IPS-18a (cell line): ENCODE results near the gene NKX6-2.
"Not testable (repeated sequence)": the region's sequence is repeated elsewhere in the genome, so short reads cannot be mapped to it uniquely, and the experiment has no call there.

Experiments used
- H3K27ac ChIP-seq: one replicate; pipeline ENCODE4 v1.5.1; 2013; ENCODE audit warnings: low read length
- H3K27me3 ChIP-seq: one replicate; pipeline ENCODE4 v1.6.1; 2013; ENCODE audit warnings: mild to moderate bottlenecking, low read length; ENCODE audit not compliant: control insufficient read depth, insufficient read depth
- H3K36me3 ChIP-seq: one replicate; pipeline ENCODE4 v1.6.1; 2013; ENCODE audit warnings: low read depth, low read length; ENCODE audit not compliant: control insufficient read depth
- H3K4me1 ChIP-seq: one replicate; pipeline ENCODE4 v1.6.1; 2013; ENCODE audit warnings: low read depth, low read length; ENCODE audit not compliant: control insufficient read depth
- H3K4me3 ChIP-seq: one replicate; pipeline ENCODE4 v1.5.1; 2013; ENCODE audit warnings: low read length
- H3K9ac ChIP-seq: one replicate; pipeline ENCODE4 v1.6.1; 2013; ENCODE audit warnings: mild to moderate bottlenecking, low read length, moderate library complexity
- H3K9me3 ChIP-seq: one replicate; pipeline ENCODE4 v1.6.1; 2013; ENCODE audit warnings: low read depth, low read length; ENCODE audit not compliant: control insufficient read depth

Gene NKX6-2

GRCh38 chr10:132772816-132773215 is 13.1 kb downstream of the NKX6-2 start:
- not testable (repeated sequence) for H3K9me3 ChIP-seq, H3K4me3 ChIP-seq, H3K27me3 ChIP-seq

DNA sequence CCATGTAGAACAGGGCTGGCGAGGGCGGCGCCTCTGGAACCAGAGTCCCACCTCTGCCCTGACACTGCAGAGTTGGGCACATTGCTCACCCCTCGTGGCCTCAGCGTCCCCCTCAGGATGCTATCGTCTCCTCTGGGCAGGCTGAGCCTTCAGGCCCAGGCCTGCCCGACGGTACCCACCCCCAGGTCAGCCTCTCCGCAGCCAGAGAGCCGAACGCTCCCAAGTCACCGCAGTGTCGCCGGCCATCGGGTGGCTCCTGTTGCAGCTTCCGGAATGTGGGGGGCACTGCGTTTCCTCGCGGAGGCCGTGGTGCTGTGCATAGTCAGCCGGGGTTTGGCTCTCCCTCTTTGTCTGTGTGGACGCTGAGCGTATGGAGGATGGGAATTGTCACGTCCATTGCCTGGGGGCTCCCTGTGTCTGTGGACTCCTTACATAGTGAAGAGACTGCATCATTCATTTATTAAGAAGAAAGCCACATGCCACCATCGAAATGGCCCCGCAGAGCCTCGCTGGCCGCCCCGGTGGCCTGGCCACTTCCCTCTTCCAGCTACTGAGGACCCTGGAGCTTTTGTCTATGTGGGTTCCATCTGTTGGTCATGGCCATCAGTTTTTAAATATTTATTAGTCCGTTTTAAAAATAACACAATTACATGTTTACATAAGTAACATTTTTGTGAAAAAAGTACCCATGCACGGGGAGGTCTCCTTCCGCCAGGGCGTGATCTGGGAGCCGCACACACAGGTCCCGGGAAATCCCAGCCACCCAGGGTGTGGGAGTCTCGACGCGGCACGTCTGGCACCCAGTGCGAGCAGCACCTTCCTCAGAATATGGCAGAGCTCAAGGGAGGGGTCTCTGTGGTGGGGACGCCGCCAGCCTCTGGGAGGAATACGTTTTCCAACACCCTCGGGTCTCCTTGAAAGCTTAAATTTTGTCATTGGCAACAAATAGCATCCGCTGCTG is 15.6 kb downstream of the NKX6-2 start:
- Histone ChIP-seq H3K27ac (no peak overlapping the region), H3K4me3 (no peak overlapping the region), H3K4me1 (no peaks in the 10 kb centered on the region), H3K9me3 (no peaks in the 10 kb centered on the region), H3K9ac (no peak overlapping the region), H3K36me3 (no peaks in the 10 kb centered on the region), H3K27me3 (no peaks in the 10 kb centered on the region)

More at GRCh38 chr10:132772816-132773215, 13.1 kb downstream of the NKX6-2 start:
- H3K4me1 ChIP-seq, H3K27ac ChIP-seq, H3K9ac ChIP-seq, H3K36me3 ChIP-seq: not testable (repeated sequence)

DNA sequence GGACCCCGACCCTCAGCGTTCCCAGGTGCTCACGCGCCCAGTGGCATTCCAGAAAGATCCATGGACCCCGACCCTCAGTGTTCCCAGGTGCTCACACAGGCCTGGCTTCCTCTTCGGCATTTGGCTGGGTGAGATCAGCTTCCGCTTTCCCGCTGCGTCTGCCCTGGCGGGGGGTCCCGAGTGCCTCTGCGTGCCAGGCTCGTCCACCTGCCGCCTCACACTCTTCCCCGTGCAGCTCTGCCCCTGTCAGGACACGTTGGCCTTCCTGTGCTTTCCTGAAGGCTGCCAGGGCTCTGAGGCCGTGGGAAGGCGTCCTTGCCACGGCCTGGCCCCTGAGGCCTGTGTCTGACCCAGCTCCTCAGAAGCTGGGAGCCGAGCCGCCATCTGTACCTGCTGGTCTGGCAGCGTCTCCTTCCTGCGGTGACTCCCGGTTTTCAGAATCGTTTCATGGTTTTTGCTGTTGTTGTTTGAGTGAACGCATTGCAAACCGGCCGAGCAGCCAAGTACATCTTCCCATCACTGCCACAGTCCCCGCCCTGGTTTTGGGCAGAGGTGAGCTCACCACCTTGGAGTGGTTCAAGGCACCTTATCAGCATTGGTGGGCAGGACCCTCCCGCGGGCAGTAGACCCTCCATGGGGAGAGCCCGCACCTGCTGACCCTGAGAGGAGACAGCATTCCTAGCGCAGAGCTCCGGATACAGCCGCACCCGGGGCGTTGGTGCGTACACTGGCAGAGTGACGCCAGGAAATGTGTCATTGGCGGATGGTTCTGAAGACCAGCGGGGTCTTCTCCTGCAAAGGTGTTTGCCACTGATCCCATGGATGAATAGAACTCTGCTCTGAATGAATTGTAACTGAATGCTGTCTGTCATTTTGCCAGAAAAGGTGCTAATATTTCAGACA is 17.4 kb downstream of the NKX6-2 start:
- Histone ChIP-seq H3K9ac (no peak overlapping the region), H3K27ac (no peak overlapping the region), H3K9me3 (no peaks in the 10 kb centered on the region), H3K4me1 (no peaks in the 10 kb centered on the region), H3K36me3 (no peaks in the 10 kb centered on the region), H3K27me3 (no peaks in the 10 kb centered on the region), H3K4me3 (no peak overlapping the region)

GRCh38 chr10:132766291-132766690 is 19.7 kb downstream of the NKX6-2 start:
- no peak overlapping the region for H3K9ac ChIP-seq
- no peaks in the 10 kb centered on the region for H3K27me3 ChIP-seq
- H3K4me3 ChIP-seq = no peak overlapping the region
- no peaks in the 10 kb centered on the region for H3K9me3 ChIP-seq
- no peaks in the 10 kb centered on the region for H3K4me1 ChIP-seq
- H3K36me3 ChIP-seq = no peaks in the 10 kb centered on the region
- no peak overlapping the region for H3K27ac ChIP-seq

- Histone ChIP-seq H3K27me3 (no peaks in the 10 kb centered on the region), H3K9ac (no peak overlapping the region), H3K4me3 (no peak overlapping the region), H3K4me1 (no peaks in the 10 kb centered on the region), H3K36me3 (no peaks in the 10 kb centered on the region), H3K27ac (no peak overlapping the region), H3K9me3 (no peaks in the 10 kb centered on the region)
Measured at GRCh38 chr10:132765435-132765834, 20.5 kb downstream of the NKX6-2 start.

GRCh38 chr10:132764108-132764507 is 21.8 kb downstream of the NKX6-2 start:
- Histone ChIP-seq H3K4me1 (no peaks in the 10 kb centered on the region), H3K4me3 (no peak overlapping the region), H3K9me3 (no peaks in the 10 kb centered on the region), H3K36me3 (no peaks in the 10 kb centered on the region), H3K9ac (no peak overlapping the region), H3K27ac (no peak overlapping the region), H3K27me3 (no peaks in the 10 kb centered on the region)

GRCh38 chr10:132763545-132763944 is 22.4 kb downstream of the NKX6-2 start:
- H3K27ac ChIP-seq = no peak overlapping the region
- no peaks in the 10 kb centered on the region for H3K27me3 ChIP-seq
- no peaks in the 10 kb centered on the region for H3K36me3 ChIP-seq
- no peaks in the 10 kb centered on the region for H3K9me3 ChIP-seq
- H3K9ac ChIP-seq = no peak overlapping the region
- H3K4me3 ChIP-seq = no peak overlapping the region
- H3K4me1 ChIP-seq = no peaks in the 10 kb centered on the region

DNA sequence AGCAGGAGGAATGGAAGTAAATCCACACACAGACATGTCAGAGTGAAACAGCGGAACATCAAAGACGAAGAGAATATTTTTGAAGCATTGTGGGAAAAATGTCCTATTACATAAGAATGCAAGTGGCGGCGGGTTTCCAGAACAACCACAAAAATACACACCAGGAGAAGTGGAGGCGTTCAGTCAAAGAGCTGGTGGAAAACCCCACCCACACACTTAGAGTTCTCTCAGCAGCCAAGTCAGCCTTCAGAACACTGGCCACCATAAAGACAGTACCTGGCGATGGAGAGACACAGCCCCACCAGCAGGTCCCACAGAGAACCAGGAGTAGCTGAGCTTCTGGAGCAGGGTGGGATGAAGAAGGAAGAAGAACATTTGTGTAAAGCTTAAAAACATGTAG is 23.7 kb downstream of the NKX6-2 start:
- Histone ChIP-seq H3K9me3 (no peaks in the 10 kb centered on the region), H3K4me1 (no peaks in the 10 kb centered on the region), H3K4me3 (no peak overlapping the region), H3K9ac (no peak overlapping the region), H3K27me3 (no peaks in the 10 kb centered on the region), H3K36me3 (no peaks in the 10 kb centered on the region), H3K27ac (no peak overlapping the region)

- H3K27me3 ChIP-seq = no peaks in the 10 kb centered on the region
- no peak overlapping the region for H3K9ac ChIP-seq
- H3K4me1 ChIP-seq = no peaks in the 10 kb centered on the region
- H3K36me3 ChIP-seq = no peaks in the 10 kb centered on the region
- no peaks in the 10 kb centered on the region for H3K9me3 ChIP-seq
- H3K4me3 ChIP-seq = no peak overlapping the region
- H3K27ac ChIP-seq = no peak overlapping the region
Measured at GRCh38 chr10:132761395-132762060, 24.4 kb downstream of the NKX6-2 start.

- Histone ChIP-seq H3K27ac (no peak overlapping the region), H3K36me3 (no peaks in the 10 kb centered on the region), H3K9me3 (no peaks in the 10 kb centered on the region), H3K4me3 (no peak overlapping the region), H3K4me1 (no peaks in the 10 kb centered on the region), H3K9ac (no peak overlapping the region), H3K27me3 (no peaks in the 10 kb centered on the region)
Measured at GRCh38 chr10:132758865-132759264, 27.1 kb downstream of the NKX6-2 start.

- Histone ChIP-seq H3K9me3 (no peaks in the 10 kb centered on the region), H3K27ac (no peak overlapping the region), H3K9ac (no peak overlapping the region), H3K27me3 (no peaks in the 10 kb centered on the region), H3K4me3 (no peak overlapping the region), H3K4me1 (no peaks in the 10 kb centered on the region), H3K36me3 (no peaks in the 10 kb centered on the region)
Measured at GRCh38 chr10:132757171-132757570, 28.8 kb downstream of the NKX6-2 start.
